H54 (cell line): ENCODE results near the gene KCNQ2.

Experiments used
- DNase-seq: peaks from one replicate; pipeline ENCODE4 v3.0.0; 2011; ENCODE audit warnings: low spot score, mixed read lengths; ENCODE audit not compliant: insufficient read length
- FAIRE-seq: peaks from 3 replicates; lab custom pipeline; 2011; peaks lifted over from hg19 to GRCh38; lab: Jason Lieb, UNC
- POLR2A ChIP-seq: IDR thresholded peaks from 2 replicates; pipeline ENCODE4 v1.6.1; 2011; ENCODE audit warnings: low read depth, mild to moderate bottlenecking, low read length

KCNQ2 gene

DNA sequence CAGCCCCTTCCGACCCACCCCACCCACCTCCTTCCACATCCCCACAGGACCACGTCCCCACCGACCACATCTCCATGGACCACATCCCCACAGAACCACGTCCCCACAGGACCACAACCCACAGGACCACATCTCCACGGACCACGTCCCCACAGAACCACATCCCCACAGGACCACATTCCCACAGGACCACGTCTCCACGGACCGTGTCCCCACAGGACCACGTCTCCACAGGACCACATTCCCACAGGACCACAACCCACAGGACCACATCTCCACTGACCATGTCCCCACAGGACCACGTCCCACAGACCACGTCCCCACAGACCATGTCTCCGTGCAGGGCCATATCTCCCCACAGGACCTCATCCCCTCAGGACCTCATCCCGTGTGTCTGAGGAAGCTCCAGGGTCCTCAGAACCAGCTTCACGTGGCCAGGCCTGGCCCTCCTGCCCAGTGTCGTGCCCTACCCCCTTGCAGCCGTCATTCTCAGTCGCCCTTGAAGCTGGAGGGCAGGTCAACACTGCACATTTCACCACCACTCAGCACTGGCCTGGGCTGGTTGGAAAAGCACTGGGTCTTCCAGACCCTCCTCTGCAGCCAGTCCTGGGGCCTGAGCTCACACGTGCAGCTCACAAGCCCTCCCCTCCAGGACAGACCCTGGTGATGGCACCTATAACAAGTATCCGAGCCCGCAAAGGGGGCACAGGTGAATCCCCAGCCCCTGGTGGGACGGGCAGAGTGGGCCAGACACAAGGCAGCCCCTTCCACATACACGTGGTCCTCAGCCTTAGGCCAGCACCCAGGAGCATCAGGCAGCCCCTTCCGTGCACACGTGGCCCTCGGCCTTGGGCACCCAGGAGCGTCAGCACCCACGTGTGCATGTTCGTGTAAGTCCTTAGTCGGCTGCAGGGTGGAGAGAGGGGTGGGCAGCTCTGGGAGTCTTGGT lies 115.2 kb downstream of the KCNQ2 start:
- no peak for TF ChIP-seq POLR2A
- DNase-seq (no peak), FAIRE-seq (no peak)

DNA sequence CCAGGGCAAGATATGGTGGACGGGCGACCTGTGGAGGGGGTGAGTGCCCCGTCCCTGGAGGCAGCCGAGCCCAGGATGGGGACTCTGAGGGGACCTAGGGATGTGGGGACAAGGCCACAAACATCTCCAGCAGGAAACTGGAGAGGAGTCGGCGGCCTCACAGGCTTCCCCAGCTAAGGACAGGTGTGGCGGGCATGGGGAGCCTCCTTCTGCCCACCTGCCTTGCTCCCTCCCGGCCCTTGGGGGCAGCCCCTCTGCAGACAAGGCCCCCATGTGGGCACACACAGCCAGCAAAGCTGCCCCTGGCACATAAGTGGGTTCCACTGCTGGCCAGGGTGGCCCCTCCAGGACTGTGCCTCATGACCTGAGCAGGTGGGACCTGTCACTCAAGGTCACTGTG lies 115.9 kb downstream of the KCNQ2 start:
- DNase-seq (no peak), FAIRE-seq (no peak)
- no peak for TF ChIP-seq POLR2A

GRCh38 chr20:63355781-63356295 lies 116.6 kb downstream of the KCNQ2 start:
- TF ChIP-seq POLR2A = no peak
- FAIRE-seq = no peak

GRCh38 chr20:63354636-63355350 lies 117.7 kb downstream of the KCNQ2 start:
- TF ChIP-seq POLR2A = no peak
- DNase-seq (no peak), FAIRE-seq (no peak)

More at GRCh38 chr20:63355781-63356295, 116.6 kb downstream of the KCNQ2 start:
- no peak for DNase-seq

DNA sequence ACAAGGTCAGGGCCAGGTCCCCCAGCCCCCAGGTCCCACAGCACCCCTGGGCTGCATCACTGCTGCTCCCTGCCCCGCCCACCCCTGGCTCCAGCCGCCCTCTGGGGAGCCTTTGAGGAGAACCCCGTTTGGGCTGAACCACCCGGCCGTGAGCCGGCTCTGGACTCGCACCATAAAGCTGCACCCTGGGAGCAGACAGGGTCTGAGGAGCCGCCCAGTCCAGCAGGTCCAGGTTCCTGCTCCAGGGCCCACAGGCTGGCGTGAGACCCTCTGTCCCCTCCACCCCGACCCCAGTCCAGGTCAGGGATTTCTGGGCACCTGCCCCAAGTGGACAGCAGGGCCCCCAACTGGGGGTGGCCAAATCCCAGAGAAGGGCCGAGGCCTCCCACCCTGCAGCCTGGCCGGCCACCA lies 119.6 kb downstream of the KCNQ2 start:
- FAIRE-seq (no peak), DNase-seq (no peak)
- no peak for TF ChIP-seq POLR2A

- no peak for TF ChIP-seq POLR2A
- FAIRE-seq = no peak
- no peak for DNase-seq
These were observed 120.5 kb downstream of the KCNQ2 start for GRCh38 chr20:63351811-63352591.

DNA sequence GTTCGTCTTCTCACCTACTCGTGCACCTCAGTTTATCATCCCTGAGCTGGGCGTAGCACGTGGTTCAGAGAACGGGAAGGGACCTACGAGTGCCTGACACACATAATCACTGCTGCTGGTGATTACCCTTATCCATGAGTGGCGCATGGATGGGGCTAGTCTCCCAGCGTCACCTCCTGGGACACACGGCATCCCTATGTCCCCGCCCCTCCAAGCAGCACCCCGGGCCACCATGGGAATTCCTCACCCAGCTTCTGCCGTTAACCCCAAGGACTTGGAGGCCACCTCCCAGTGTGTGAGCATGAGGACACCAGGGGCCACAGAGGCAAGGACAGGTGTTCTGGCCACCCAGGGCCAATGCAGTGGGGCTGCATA lies 121.1 kb downstream of the KCNQ2 start:
- DNase-seq (no peak), FAIRE-seq (no peak)
- no peak for TF ChIP-seq POLR2A

DNA sequence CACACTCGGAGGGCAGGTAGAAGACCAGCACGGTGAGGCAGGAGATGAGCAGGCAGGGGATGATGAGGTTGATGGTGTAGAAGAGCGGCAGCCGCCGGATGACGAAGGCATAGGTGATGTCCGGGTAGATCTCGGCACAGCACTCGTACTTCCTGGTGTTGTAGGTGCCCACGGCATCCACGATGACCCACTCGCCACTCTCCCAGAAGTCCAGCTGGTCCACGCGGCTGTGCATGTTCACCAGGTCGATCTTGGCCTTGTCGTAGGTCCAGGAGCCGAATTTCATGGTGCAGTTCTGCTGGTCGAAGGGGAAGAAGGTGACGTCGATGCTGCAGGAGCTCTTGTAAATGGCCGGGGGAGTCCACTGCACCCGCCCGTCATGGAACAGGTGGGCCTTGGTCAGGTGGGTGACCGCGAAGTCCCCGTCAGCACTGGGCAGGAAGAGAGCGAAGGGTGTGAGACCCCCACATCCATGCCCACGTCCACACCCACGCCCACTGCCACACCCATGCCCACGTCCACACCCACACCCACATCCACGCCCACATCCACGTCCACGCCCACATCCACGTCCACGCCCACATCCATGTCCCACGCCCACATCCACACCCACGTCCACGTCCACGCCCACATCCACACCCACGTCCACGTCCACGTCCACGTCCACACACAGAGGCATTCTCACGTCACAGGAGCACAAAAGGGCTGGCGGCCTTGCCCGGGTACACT lies 121.7 kb downstream of the KCNQ2 start:
- FAIRE-seq = no peak
- DNase-seq = no peak
- no peak for TF ChIP-seq POLR2A
